Neural cell (in vitro differentiated cells): Measurements from ENCODE around the gene EPS8L2.

Source experiments
- CTCF ChIP-seq: fragments of 450-650 bp; IDR thresholded peaks from 2 replicates; pipeline ENCODE4 v1.5.1; 2014; ENCODE audit warnings: antibody characterized with exemption, mild to moderate bottlenecking, moderate library complexity; ENCODE audit not compliant: poor library complexity, severe bottlenecking
- EZH2 ChIP-seq: fragments of 200-600, 300-800 bp; shearing (Covaris generic), sonication (generic); IDR thresholded peaks from 2 replicates; pipeline ENCODE4 v1.6.1; 2014; ENCODE audit warnings: antibody characterized with exemption, low read length, borderline replicate concordance, mild to moderate bottlenecking; ENCODE audit not compliant: insufficient read depth, poor library complexity, severe bottlenecking
- REST ChIP-seq: IDR thresholded peaks from 2 replicates; pipeline ENCODE4 v1.6.1; 2012; ENCODE audit warnings: borderline replicate concordance
- TAF1 ChIP-seq: IDR thresholded peaks from 2 replicates; pipeline ENCODE4 v1.6.1; 2012; ENCODE audit warnings: low read depth

- TF ChIP-seq EZH2 (no peak), CTCF (no peak), REST (no peak), TAF1 (no peak)
These were observed 20.5 kb downstream of the EPS8L2 start for GRCh38 chr11:726278-727220.
